Measurements from ENCODE around the gene FILIP1. TPM values are rescaled to one million over a fixed set of nuclear protein-coding genes. Genes with fewer than 3 reads are reported as not detected.

The FILIP1 gene
- total and polyA plus RNA-seq, 2 of the 4 experiments (the other 2 are of a cell fraction) = under 0.01 to 0.03 TPM

- Histone ChIP-seq H3K9ac (ENCODE audit: low read depth, low read length) (no peak overlapping the region), H3K27me3 (ENCODE audit: control insufficient read depth, insufficient read depth, low read length) (no peaks in the 10 kb centered on the region), H2AK5ac (ENCODE audit: low read depth, low read length) (no peak overlapping the region), H2AK9ac (replicated peaks; ENCODE audit: low read depth, low read length, poor library complexity) (no peak overlapping the region), H2BK120ac (ENCODE audit: low read depth, low read length) (peak overlapping the region; percentile 13; the same call in 1 of the 2 replicates), H2BK5ac (ENCODE audit: low read depth, low read length, poor library complexity, severe bottlenecking) (peak overlapping the region; percentile 36), H2BK20ac (ENCODE audit: low read depth, low read length) (peak overlapping the region; percentile 2; the same call in 1 of the 2 replicates), H4K5ac (ENCODE audit: low read depth, low read length) (no peak overlapping the region), H4K91ac (ENCODE audit: insufficient read depth, low read depth, low read length) (no peak overlapping the region), H3K23ac (ENCODE audit: low read depth, low read length) (no peak overlapping the region; the same call in 1 of the 2 replicates), H3K4ac (ENCODE audit: low read depth, low read length) (no peak overlapping the region), H3K4me2 (ENCODE audit: low read depth, low read length) (peak overlapping the region; percentile 82; the same call in 1 of the 2 replicates), H3K18ac (ENCODE audit: low read depth, low read length) (peak overlapping the region; percentile 48; the same call in 1 of the 2 replicates), H4K8ac (ENCODE audit: low read depth in 2 of 2, low read length in 2 of 2) (no peak overlapping the region), H3K4me1 (ENCODE audit: control insufficient read depth, insufficient read depth, low read length) (peaks cover 8% of the 10 kb centered on the region), H2BK15ac (ENCODE audit: low read depth, low read length) (no peak overlapping the region), H2AFZ (replicated peaks; ENCODE audit: low read length, poor library complexity) (no peak overlapping the region), H3K9me1 (ENCODE audit: insufficient read depth, low read length) (peaks cover 2% of the 10 kb centered on the region; the same call in 1 of the 2 replicates), H3K4me3 (ENCODE audit: insufficient read depth, low read depth, low read length) (no peak overlapping the region), H3K14ac (replicated peaks; ENCODE audit: low read depth, low read length) (peak overlapping the region; percentile 47; the same call in 1 of the 2 replicates), H3K79me1 (ENCODE audit: low read depth in 1 of 2, low read length in 2 of 2) (no peaks in the 10 kb centered on the region), H4K20me1 (ENCODE audit: insufficient read depth, low read length) (no peaks in the 10 kb centered on the region), H3K9me3 (ENCODE audit: control insufficient read depth, insufficient read depth, low read length) (no peaks in the 10 kb centered on the region), H3K27ac (ENCODE audit: insufficient read depth, low read length) (no peak overlapping the region), H3K56ac (ENCODE audit: extremely low read depth, insufficient read depth, low read length) (no peak overlapping the region), H3K36me3 (ENCODE audit: control insufficient read depth, insufficient read depth, low read length) (no peaks in the 10 kb centered on the region)
- peak; percentile 89 for ATAC-seq (ENCODE audit: low read depth)
- intact Hi-C loops (cut with micrococcal nuclease) = no loop called here
- in situ Hi-C loops (cut with MboI; ENCODE audit: low sequenced_read_pairs) = no loop called here
- TF ChIP-seq CHD1 (IDR thresholded peaks at IDR 0.05; ENCODE audit: low read depth, low read length) (no peak), CEBPB (IDR thresholded peaks at IDR 0.05; ENCODE audit: low read depth, low read length) (peak; percentile 58; the same call in 1 of the 2 replicates), SMC3 (IDR thresholded peaks at IDR 0.05; ENCODE audit: low read depth, low read length) (no peak), NFE2L2 (IDR thresholded peaks at IDR 0.05; ENCODE audit: low read depth, low read length) (no peak), MAZ (IDR thresholded peaks at IDR 0.05; ENCODE audit: borderline replicate concordance, low read depth, low read length) (no peak), FOS (IDR thresholded peaks at IDR 0.05; ENCODE audit: low read depth, low read length) (peak; percentile 34; the same call in 1 of the 2 replicates), CTCF (conservative IDR thresholded peaks at IDR 0.05; ENCODE audit: low read depth, low read length) (no peak), USF2 (IDR thresholded peaks at IDR 0.05; ENCODE audit: low read depth, low read length) (no peak), RAD21 (IDR thresholded peaks at IDR 0.05; ENCODE audit: low read length) (no peak), ELK1 (IDR thresholded peaks at IDR 0.05; ENCODE audit: borderline replicate concordance, low read depth, low read length) (no peak), POLR2A (IDR thresholded peaks at IDR 0.05; ENCODE audit: low read depth, low read length) (no peak)
- no TSS peak for BruUV-seq (replicated peaks)
- 0% methylated on average over 1 of the region's 3 CpGs; no CpG with 5 or more reads in 1 of the 2 experiments for WGBS, 2 experiments (ENCODE audit: extremely low coverage in 2 of 2, insufficient read length in 1 of 2)
- dilution Hi-C loops (cut with HindIII; ENCODE audit: low sequenced_read_pairs, unreplicated experiment) = no loop called here
- DNase-seq = peak; percentile 80
- ChIA-PET POLR2A (ENCODE audit: unreplicated experiment) (no interaction called here), CTCF (interaction anchor here (1.0 to 1.3 kb wide), 2 partner anchors 10 to 140 kb away, joined by 3 read pairs; no protein-coding TSS in a partner anchor)
Measured at GRCh38 chr6:75437421-75437891, 56.1 kb downstream of the FILIP1 start.

All from IMR-90 (cell line).